ENCODE results near the gene IGF1R.

The IGF1R gene

DNA sequence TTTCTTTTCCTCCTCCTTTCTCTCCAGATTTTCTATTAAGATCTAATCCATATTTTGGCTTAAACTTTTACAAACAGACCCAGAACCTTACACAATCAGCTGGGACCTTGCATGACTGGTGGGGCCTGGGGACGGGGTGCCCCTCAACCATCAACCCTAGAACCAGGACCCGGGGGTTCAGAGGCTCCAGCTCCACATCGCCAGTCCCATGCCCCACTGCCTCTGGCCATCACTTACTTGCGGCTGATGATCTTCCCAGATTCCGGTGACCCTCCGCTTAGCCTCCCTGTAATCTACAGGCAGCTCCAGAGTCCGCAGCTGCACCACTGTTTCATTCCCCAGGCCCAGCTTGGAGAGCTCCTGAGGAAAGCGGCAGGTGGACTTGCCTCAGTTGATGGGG, 322.5 kb downstream of the IGF1R start:
- no peak overlapping the region for H3K4me3 ChIP-seq (ENCODE audit: low read depth, low read length)
- TF ChIP-seq, protein P1, sequence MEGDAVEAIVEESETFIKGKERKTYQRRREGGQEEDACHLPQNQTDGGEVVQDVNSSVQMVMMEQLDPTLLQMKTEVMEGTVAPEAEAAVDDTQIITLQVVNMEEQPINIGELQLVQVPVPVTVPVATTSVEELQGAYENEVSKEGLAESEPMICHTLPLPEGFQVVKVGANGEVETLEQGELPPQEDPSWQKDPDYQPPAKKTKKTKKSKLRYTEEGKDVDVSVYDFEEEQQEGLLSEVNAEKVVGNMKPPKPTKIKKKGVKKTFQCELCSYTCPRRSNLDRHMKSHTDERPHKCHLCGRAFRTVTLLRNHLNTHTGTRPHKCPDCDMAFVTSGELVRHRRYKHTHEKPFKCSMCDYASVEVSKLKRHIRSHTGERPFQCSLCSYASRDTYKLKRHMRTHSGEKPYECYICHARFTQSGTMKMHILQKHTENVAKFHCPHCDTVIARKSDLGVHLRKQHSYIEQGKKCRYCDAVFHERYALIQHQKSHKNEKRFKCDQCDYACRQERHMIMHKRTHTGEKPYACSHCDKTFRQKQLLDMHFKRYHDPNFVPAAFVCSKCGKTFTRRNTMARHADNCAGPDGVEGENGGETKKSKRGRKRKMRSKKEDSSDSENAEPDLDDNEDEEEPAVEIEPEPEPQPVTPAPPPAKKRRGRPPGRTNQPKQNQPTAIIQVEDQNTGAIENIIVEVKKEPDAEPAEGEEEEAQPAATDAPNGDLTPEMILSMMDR (IDR thresholded peaks at IDR 0.05; ENCODE audit: insufficient read depth, low read depth, low read length, missing control alignments), result no peak
- DNase-seq (ENCODE audit: low read depth), result no peak

GRCh38 chr15:98976500-98976899, 328.2 kb downstream of the IGF1R start:
- DNase-seq (ENCODE audit: low read depth), result no peak
- no peak overlapping the region for H3K4me3 ChIP-seq (ENCODE audit: low read depth, low read length)
- TF ChIP-seq, protein P1 (IDR thresholded peaks at IDR 0.05; ENCODE audit: insufficient read depth, low read depth, low read length, missing control alignments), result no peak

DNA sequence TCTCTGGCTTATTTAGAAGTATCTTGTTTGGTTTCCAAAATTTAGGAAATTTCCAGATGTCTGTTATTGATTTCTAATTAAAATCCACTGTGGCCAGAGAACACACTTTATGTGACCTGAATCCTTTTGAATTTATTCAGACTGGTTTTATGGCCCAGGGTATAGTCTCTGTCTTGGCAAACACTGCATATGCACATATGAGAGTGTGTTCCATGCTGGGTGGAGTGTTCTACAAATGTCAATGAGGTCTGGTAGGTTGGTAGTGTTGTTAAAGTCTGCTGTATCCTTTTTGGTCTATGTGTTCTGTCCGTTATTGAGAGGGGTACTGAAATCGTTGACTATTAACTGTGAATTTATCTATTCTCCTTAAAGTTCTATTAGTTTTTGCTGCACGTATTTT, 329.1 kb downstream of the IGF1R start:
- H3K4me3 ChIP-seq (ENCODE audit: low read depth, low read length), result no peak overlapping the region
- TF ChIP-seq, protein P1 (IDR thresholded peaks at IDR 0.05; ENCODE audit: insufficient read depth, low read depth, low read length, missing control alignments), result no peak
- no peak for DNase-seq (ENCODE audit: low read depth)

DNA sequence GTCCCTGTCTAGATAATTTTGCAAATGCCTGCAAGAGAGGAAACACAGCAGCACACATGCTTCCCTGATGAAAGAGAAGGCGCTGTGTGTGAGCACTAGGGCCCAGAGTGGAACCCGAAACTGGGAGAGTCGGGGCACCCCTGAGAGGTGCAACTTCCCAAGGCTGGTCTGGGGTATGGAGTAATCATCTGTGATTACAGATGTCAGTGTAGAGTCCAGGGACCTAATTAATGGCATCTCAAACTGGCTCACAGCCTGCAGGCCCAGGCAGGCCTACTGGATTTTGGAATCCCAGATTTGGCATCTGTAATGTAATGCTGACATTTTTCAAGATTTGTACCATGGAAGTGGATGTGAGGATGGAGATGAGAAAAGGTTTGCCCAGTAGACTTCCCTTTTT, 329.8 kb downstream of the IGF1R start:
- no peak overlapping the region for H3K4me3 ChIP-seq (ENCODE audit: low read depth, low read length)
- DNase-seq (ENCODE audit: low read depth), result peak; percentile 26
- TF ChIP-seq, protein P1 (IDR thresholded peaks at IDR 0.05; ENCODE audit: insufficient read depth, low read depth, low read length, missing control alignments), result no peak

DNA sequence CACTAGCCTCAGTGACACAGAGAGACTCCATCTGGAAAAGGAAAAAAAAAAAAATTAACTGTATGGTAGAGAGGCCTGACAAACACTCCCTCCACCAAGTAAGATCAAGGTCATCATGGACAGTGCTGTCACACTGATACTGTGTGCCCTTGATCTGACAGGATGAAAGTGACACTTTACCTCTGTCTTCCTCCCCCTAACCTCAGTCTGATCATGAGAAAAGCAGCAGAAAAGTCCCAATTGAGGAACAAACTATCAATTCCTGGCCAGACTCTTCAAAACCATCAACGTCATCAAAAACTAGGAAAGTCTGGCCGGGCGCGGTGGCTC, 332.5 kb downstream of the IGF1R start:
- H3K4me3 ChIP-seq (ENCODE audit: low read depth, low read length), result peak overlapping the region; percentile 23
- peak; percentile 82 for DNase-seq (ENCODE audit: low read depth)
- TF ChIP-seq, protein P1 (IDR thresholded peaks at IDR 0.05; ENCODE audit: insufficient read depth, low read depth, low read length, missing control alignments), result no peak

DNA sequence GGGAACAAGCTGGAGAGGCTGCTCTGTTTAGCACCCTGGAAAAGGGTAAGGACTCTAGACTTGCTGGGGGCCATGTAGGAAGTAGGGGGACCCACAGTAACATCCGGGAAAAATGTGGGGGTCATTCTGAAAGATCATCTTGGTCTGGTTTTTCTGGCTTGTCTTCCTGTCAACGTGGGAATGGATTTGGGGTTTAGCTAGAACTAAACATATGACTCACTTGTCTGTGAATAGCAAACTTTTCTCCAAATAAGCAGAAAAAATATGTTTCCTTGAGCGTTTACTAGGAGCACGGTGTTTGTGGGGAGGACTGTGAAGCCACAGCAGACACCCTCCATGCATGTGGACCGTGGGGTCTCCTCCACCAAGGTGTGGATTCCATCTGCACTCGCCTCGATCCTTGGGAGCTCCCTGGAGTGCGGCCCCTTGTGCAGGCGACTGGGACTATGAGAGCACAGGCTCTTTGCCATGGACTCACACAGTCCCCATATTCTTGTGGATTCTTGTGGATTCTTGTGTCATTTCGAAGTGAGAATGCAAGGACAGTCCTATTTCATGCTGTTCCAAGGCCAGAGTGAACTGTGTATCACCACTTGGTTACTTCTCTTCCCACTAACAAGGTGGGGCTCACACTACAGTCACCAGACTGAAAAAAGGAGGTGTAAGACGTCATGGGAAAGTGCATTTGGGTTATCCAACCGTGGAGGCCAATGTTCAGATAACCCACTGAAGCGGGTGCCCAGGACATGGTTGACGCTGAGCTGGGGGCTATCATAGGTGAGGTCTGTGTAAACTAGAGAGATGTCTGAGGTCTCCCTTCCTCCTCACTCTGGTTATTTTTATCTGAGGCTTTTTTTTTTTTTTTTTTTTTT, 333.7 kb downstream of the IGF1R start:
- peak overlapping the region; percentile 6 for H3K4me3 ChIP-seq (ENCODE audit: low read depth, low read length)
- TF ChIP-seq, protein P1 (IDR thresholded peaks at IDR 0.05; ENCODE audit: insufficient read depth, low read depth, low read length, missing control alignments), result no peak
- peak; percentile 94 for DNase-seq (ENCODE audit: low read depth)

DNA sequence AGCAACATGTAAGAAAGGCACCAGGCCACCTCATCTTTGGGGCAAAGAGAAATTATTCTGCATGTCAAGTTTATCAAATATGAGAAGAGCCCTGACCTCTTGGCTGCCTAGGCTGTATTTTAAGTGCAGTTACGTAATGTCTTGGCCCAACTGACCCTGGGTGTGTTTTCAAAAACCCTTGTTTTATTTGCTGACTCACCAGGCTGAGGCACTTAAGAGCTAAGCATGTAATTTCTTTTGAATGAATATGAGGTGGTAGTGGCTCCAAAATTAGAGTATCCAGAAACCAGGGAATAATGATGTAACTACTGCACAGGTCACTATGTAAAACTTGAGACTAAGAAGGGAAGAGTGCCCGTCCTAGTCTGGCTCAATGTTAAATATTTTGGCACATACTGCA, 335.0 kb downstream of the IGF1R start:
- TF ChIP-seq, protein P1 (IDR thresholded peaks at IDR 0.05; ENCODE audit: insufficient read depth, low read depth, low read length, missing control alignments), result no peak
- peak; percentile 64 for DNase-seq (ENCODE audit: low read depth)
- H3K4me3 ChIP-seq (ENCODE audit: low read depth, low read length), result no peak overlapping the region

All from GM12865 (cell line).